Stimulated activated memory B cell treated with anti-CD40 and anti-IgM and Interleukin-4, amounts not matched to agents 10 μg/mL and 1 μg/mL and 100 μg/mL, for 72 hours (primary cell): ENCODE data around the gene TRMT112.
"Not testable (repeated sequence)": the region's sequence is repeated elsewhere in the genome, so short reads cannot be mapped to it uniquely, and the experiment has no call there.

ENCODE experiments used
- ATAC-seq: fragments of 150-1000 bp; cut with Tn5 transposase; 2 replicates; pipeline ENCODE4 v1.10.0; 2021
- H3K27ac Mint-ChIP-seq: one replicate; pipeline ENCODE4 v1.8.0; 2022; ENCODE audit warnings: mild to moderate bottlenecking, mixed read lengths
- H3K27me3 Mint-ChIP-seq: one replicate; pipeline ENCODE4 v1.8.0; 2022; ENCODE audit warnings: mixed read lengths
- H3K36me3 Mint-ChIP-seq: one replicate; pipeline ENCODE4 v1.8.0; 2022; ENCODE audit warnings: mixed read lengths
- H3K4me1 Mint-ChIP-seq: one replicate; pipeline ENCODE4 v1.8.0; 2022; ENCODE audit warnings: mixed read lengths
- H3K4me3 Mint-ChIP-seq: one replicate; pipeline ENCODE4 v1.8.0; 2022; ENCODE audit warnings: mild to moderate bottlenecking, moderate library complexity, mixed read lengths
- H3K9me3 Mint-ChIP-seq: one replicate; pipeline ENCODE4 v1.8.0; 2022; ENCODE audit warnings: mixed read lengths

The TRMT112 gene

GRCh38 chr11:64324692-64325469 lies 7.5 kb upstream of the TRMT112 start:
- Mint-ChIP-seq H3K9me3 (peaks cover 3% of the 10 kb centered on the region), H3K4me3 (no peak overlapping the region), H3K27ac (no peak overlapping the region), H3K27me3 (no peaks in the 10 kb centered on the region), H3K36me3 (peaks cover 25% of the 10 kb centered on the region), H3K4me1 (peaks cover 6% of the 10 kb centered on the region)
- ATAC-seq, result no peak

GRCh38 chr11:64323984-64324383 lies 6.6 kb upstream of the TRMT112 start:
- not testable (repeated sequence) for H3K27ac Mint-ChIP-seq, H3K4me3 Mint-ChIP-seq, H3K9me3 Mint-ChIP-seq, ATAC-seq, H3K27me3 Mint-ChIP-seq
- peaks cover 15% of the 10 kb centered on the region for H3K4me1 Mint-ChIP-seq
- H3K36me3 Mint-ChIP-seq, result peaks cover 25% of the 10 kb centered on the region

GRCh38 chr11:64323373-64323772 lies 6.0 kb upstream of the TRMT112 start:
- no peak overlapping the region for H3K4me3 Mint-ChIP-seq
- peaks cover 19% of the 10 kb centered on the region for H3K4me1 Mint-ChIP-seq
- H3K27ac Mint-ChIP-seq, result no peak overlapping the region
- peaks cover 3% of the 10 kb centered on the region for H3K9me3 Mint-ChIP-seq
- H3K36me3 Mint-ChIP-seq, result peaks cover 25% of the 10 kb centered on the region
- ATAC-seq, result no peak
- no peaks in the 10 kb centered on the region for H3K27me3 Mint-ChIP-seq

- H3K4me1 Mint-ChIP-seq, result peaks cover 19% of the 10 kb centered on the region
- H3K27me3 Mint-ChIP-seq, result no peaks in the 10 kb centered on the region
- no peak overlapping the region for H3K4me3 Mint-ChIP-seq
- H3K9me3 Mint-ChIP-seq, result peaks cover 3% of the 10 kb centered on the region
- no peak for ATAC-seq
- no peak overlapping the region for H3K27ac Mint-ChIP-seq
- H3K36me3 Mint-ChIP-seq, result peaks cover 25% of the 10 kb centered on the region
Measured at GRCh38 chr11:64322925-64323260, 5.5 kb upstream of the TRMT112 start.

GRCh38 chr11:64321533-64321932 lies 4.2 kb upstream of the TRMT112 start:
- H3K27ac Mint-ChIP-seq, result no peak overlapping the region
- ATAC-seq, result no peak
- H3K27me3 Mint-ChIP-seq, result no peaks in the 10 kb centered on the region
- no peak overlapping the region for H3K4me3 Mint-ChIP-seq
- peaks cover 26% of the 10 kb centered on the region for H3K4me1 Mint-ChIP-seq
- H3K9me3 Mint-ChIP-seq, result no peaks in the 10 kb centered on the region
- H3K36me3 Mint-ChIP-seq, result peaks cover 25% of the 10 kb centered on the region

- peaks cover 25% of the 10 kb centered on the region for H3K36me3 Mint-ChIP-seq
- no peak for ATAC-seq
- no peaks in the 10 kb centered on the region for H3K9me3 Mint-ChIP-seq
Measured at GRCh38 chr11:64321026-64321425, 3.7 kb upstream of the TRMT112 start.

GRCh38 chr11:64320556-64320955 lies 3.2 kb upstream of the TRMT112 start:
- no peak for ATAC-seq
- no peaks in the 10 kb centered on the region for H3K27me3 Mint-ChIP-seq
- H3K4me1 Mint-ChIP-seq, result peaks cover 32% of the 10 kb centered on the region
- no peaks in the 10 kb centered on the region for H3K9me3 Mint-ChIP-seq
- no peak overlapping the region for H3K27ac Mint-ChIP-seq
- no peak overlapping the region for H3K4me3 Mint-ChIP-seq
- peaks cover 25% of the 10 kb centered on the region for H3K36me3 Mint-ChIP-seq

More at GRCh38 chr11:64321026-64321425, 3.7 kb upstream of the TRMT112 start:
- Mint-ChIP-seq H3K27me3 (no peaks in the 10 kb centered on the region), H3K4me1 (peaks cover 32% of the 10 kb centered on the region), H3K27ac (no peak overlapping the region), H3K4me3 (no peak overlapping the region)

GRCh38 chr11:64318766-64319761 lies 1.7 kb upstream of the TRMT112 start:
- no peaks in the 10 kb centered on the region for H3K9me3 Mint-ChIP-seq
- H3K27me3 Mint-ChIP-seq, result no peaks in the 10 kb centered on the region
- peaks cover 36% of the 10 kb centered on the region for H3K36me3 Mint-ChIP-seq
- no peak for ATAC-seq
- H3K4me3 Mint-ChIP-seq, result peak overlapping the region; percentile 91
- H3K27ac Mint-ChIP-seq, result peak overlapping the region; percentile 99
- H3K4me1 Mint-ChIP-seq, result peaks cover 32% of the 10 kb centered on the region

GRCh38 chr11:64317961-64318765 lies 804 bp upstream of the TRMT112 start, which contains the start of gene PRDX5:
Gene PRDX5 (plus strand): TSS chr11:64318121. CDS start chr11:64318216, 95 bp downstream.
- Mint-ChIP-seq H3K9me3 (no peaks in the 10 kb centered on the region), H3K36me3 (peaks cover 38% of the 10 kb centered on the region), H3K27me3 (no peaks in the 10 kb centered on the region), H3K27ac (peak within 1 kb of the TSS; percentile 99), H3K4me3 (peak within 1 kb of the TSS; percentile 91), H3K4me1 (peaks cover 34% of the 10 kb centered on the region)
- peak; percentile 91 for ATAC-seq

- peak overlapping the region; percentile 99 for H3K27ac Mint-ChIP-seq
- H3K9me3 Mint-ChIP-seq, result no peaks in the 10 kb centered on the region
- H3K4me1 Mint-ChIP-seq, result peaks cover 44% of the 10 kb centered on the region
- H3K4me3 Mint-ChIP-seq, result peak overlapping the region; percentile 91
- peaks cover 40% of the 10 kb centered on the region for H3K36me3 Mint-ChIP-seq
- H3K27me3 Mint-ChIP-seq, result no peaks in the 10 kb centered on the region
- ATAC-seq, result peak; percentile 3
Measured at GRCh38 chr11:64316672-64317324, 561 bp downstream of the TRMT112 start.

- H3K9me3 Mint-ChIP-seq, H3K27me3 Mint-ChIP-seq, ATAC-seq: not testable (repeated sequence)
- Mint-ChIP-seq H3K4me1 (peaks cover 44% of the 10 kb centered on the region), H3K27ac (peak overlapping the region; percentile 99), H3K36me3 (peaks cover 31% of the 10 kb centered on the region), H3K4me3 (peak overlapping the region; percentile 91)
Measured at GRCh38 chr11:64315667-64316526, 1.5 kb downstream of the TRMT112 start.

GRCh38 chr11:64314805-64315561 lies 2.4 kb downstream of the TRMT112 start:
- Mint-ChIP-seq H3K4me1 (peaks cover 39% of the 10 kb centered on the region), H3K9me3 (no peaks in the 10 kb centered on the region), H3K36me3 (peaks cover 22% of the 10 kb centered on the region), H3K27me3 (no peaks in the 10 kb centered on the region), H3K27ac (no peak overlapping the region), H3K4me3 (peak overlapping the region; percentile 10)
- ATAC-seq, result no peak

- Mint-ChIP-seq H3K9me3 (no peaks in the 10 kb centered on the region), H3K36me3 (peaks cover 21% of the 10 kb centered on the region), H3K4me3 (no peak overlapping the region), H3K4me1 (peaks cover 31% of the 10 kb centered on the region), H3K27ac (no peak overlapping the region), H3K27me3 (no peaks in the 10 kb centered on the region)
- no peak for ATAC-seq
Measured at GRCh38 chr11:64314146-64314804, 3.1 kb downstream of the TRMT112 start.
